GM23338 (cell line): Measurements from ENCODE around the gene TEX35. TPM values are rescaled to one million over a fixed set of nuclear protein-coding genes. Genes with fewer than 3 reads are reported as not detected.

Source experiments
- ATAC-seq: fragments of 200-7000 bp; cut with Tn5 transposase; 3 replicates; pipeline ENCODE4 v1.9.1; 2020
- DNase-seq: peaks from one replicate; pipeline ENCODE4 v3.0.0-alpha.2; 2015; ENCODE audit warnings: low spot score
- H2AFZ ChIP-seq: fragments of 200-600 bp; sonication (generic); 2 replicates; pipeline ENCODE4 v1.8.0; 2016; ENCODE audit warnings: antibody characterized with exemption, mild to moderate bottlenecking, moderate library complexity
- H3F3A ChIP-seq: fragments of 200-600 bp; sonication (generic); replicated peaks from 2 replicates; pipeline ENCODE4 v1.8.0; 2017; ENCODE audit warnings: antibody characterized with exemption, mixed run types, low read depth
- H3K27ac ChIP-seq: fragments of 200-600 bp; sonication (generic); 2 replicates; pipeline ENCODE4 v1.6.1; 2016; ENCODE audit warnings: low read depth
- H3K27me3 ChIP-seq: fragments of 200-600 bp; sonication (generic); 2 replicates; pipeline ENCODE4 v1.8.0; 2016; ENCODE audit warnings: mild to moderate bottlenecking, mixed run types, moderate library complexity; ENCODE audit not compliant: insufficient read depth
- H3K36me3 ChIP-seq: fragments of 200-600 bp; sonication (generic); 2 replicates; pipeline ENCODE4 v1.8.0; 2016; ENCODE audit warnings: mild to moderate bottlenecking; ENCODE audit not compliant: insufficient read depth
- H3K4me1 ChIP-seq: fragments of 200-600 bp; sonication (generic); 2 replicates; pipeline ENCODE4 v1.8.0; 2016; ENCODE audit warnings: mild to moderate bottlenecking, moderate library complexity; ENCODE audit not compliant: insufficient read depth
- H3K4me2 ChIP-seq: fragments of 200-600 bp; sonication (generic); 2 replicates; pipeline ENCODE4 v1.7.1; 2017; ENCODE audit warnings: mixed run types
- H3K4me3 ChIP-seq: fragments of 200-600 bp; sonication (generic); 2 replicates; pipeline ENCODE4 v1.6.1; 2016; ENCODE audit warnings: mixed run types
- H3K79me2 ChIP-seq: fragments of 200-600 bp; sonication (generic); replicated peaks from 2 replicates; pipeline ENCODE4 v1.8.0; 2017; ENCODE audit warnings: mild to moderate bottlenecking; ENCODE audit not compliant: insufficient read depth
- H3K9me2 ChIP-seq: fragments of 200-600 bp; sonication (generic); 2 replicates; pipeline ENCODE4 v1.8.0; 2017; ENCODE audit not compliant: insufficient read depth
- H4K20me1 ChIP-seq: fragments of 200-600 bp; sonication (generic); replicated peaks from 2 replicates; pipeline ENCODE4 v1.8.0; 2017; ENCODE audit warnings: mild to moderate bottlenecking; ENCODE audit not compliant: insufficient read depth
- H3K27ac Mint-ChIP-seq: 2 replicates; pipeline ENCODE4 v1.8.0; 2020; ENCODE audit warnings: inconsistent platforms, mild to moderate bottlenecking, moderate library complexity, mixed read lengths
- H3K27me3 Mint-ChIP-seq: 3 replicates; pipeline ENCODE4 v1.8.0; 2022; ENCODE audit warnings: low read depth, mild to moderate bottlenecking, moderate library complexity, mixed read lengths, inconsistent platforms; ENCODE audit not compliant: insufficient read depth, poor library complexity
- H3K36me3 Mint-ChIP-seq: 3 replicates; pipeline ENCODE4 v1.8.0; 2021; ENCODE audit warnings: low read depth, mild to moderate bottlenecking, inconsistent platforms, moderate library complexity, mixed read lengths
- H3K4me1 Mint-ChIP-seq: 3 replicates; pipeline ENCODE4 v1.8.0; 2020; ENCODE audit warnings: mild to moderate bottlenecking, inconsistent platforms, mixed read lengths
- H3K4me3 Mint-ChIP-seq: 3 replicates; pipeline ENCODE4 v1.8.0; 2021; ENCODE audit warnings: moderate library complexity, mild to moderate bottlenecking, inconsistent platforms, mixed read lengths
- H3K9me3 Mint-ChIP-seq: 3 replicates; pipeline ENCODE4 v1.8.0; 2020; ENCODE audit warnings: moderate library complexity, mild to moderate bottlenecking, inconsistent platforms, mixed read lengths
- CREB1 ChIP-seq: fragments of 250-450 bp; sonication (Bioruptor Pico); IDR thresholded peaks from 2 replicates; pipeline ENCODE4 v1.5.0; 2020; ENCODE audit warnings: low read depth, mild to moderate bottlenecking, moderate library complexity
- CTCF ChIP-seq, 2 experiments: fragments of 200-600 bp in 1 of 2; sonication (generic) in 1 of 2; conservative IDR thresholded peaks; 2 replicates each; pipeline versions ENCODE4 v1.5.1 to v1.6.1; 2016 to 2017; ENCODE audit warnings: antibody characterized with exemption in 2 of 2, low read depth in 2 of 2, mild to moderate bottlenecking in 2 of 2, moderate library complexity in 1 of 2
- ETS1 ChIP-seq: IDR thresholded peaks from 2 replicates; pipeline ENCODE4 v1.6.1; 2016; ENCODE audit warnings: antibody characterized with exemption
- EZH2 ChIP-seq: fragments of 200-600 bp; sonication (generic); IDR thresholded peaks from one replicate; pipeline ENCODE4 v1.8.0; 2017; ENCODE audit warnings: antibody characterized with exemption, mild to moderate bottlenecking, low read depth; ENCODE audit not compliant: unreplicated experiment
- EZH2phosphoT487 ChIP-seq: fragments of 200-600 bp; sonication (generic); IDR thresholded peaks from one replicate; pipeline ENCODE4 v1.8.1; 2018; ENCODE audit warnings: antibody characterized with exemption; ENCODE audit not compliant: unreplicated experiment
- JUNB ChIP-seq: IDR thresholded peaks from one replicate; pipeline ENCODE4 v1.6.1; 2016; ENCODE audit warnings: antibody characterized with exemption; ENCODE audit not compliant: unreplicated experiment
- NANOG ChIP-seq: IDR thresholded peaks from 2 replicates; pipeline ENCODE4 v1.6.1; 2016; ENCODE audit warnings: antibody characterized with exemption, borderline replicate concordance
- POLR2AphosphoS5 ChIP-seq: IDR thresholded peaks from 2 replicates; pipeline ENCODE4 v1.6.1; 2016; ENCODE audit warnings: antibody characterized with exemption, low read depth
- REST ChIP-seq: IDR thresholded peaks from one replicate; pipeline ENCODE4 v1.6.1; 2018; ENCODE audit warnings: antibody characterized with exemption; ENCODE audit not compliant: unreplicated experiment
- STAT1 ChIP-seq: IDR thresholded peaks from one replicate; pipeline ENCODE4 v1.6.1; 2016; ENCODE audit warnings: antibody characterized with exemption; ENCODE audit not compliant: unreplicated experiment
- ZNF114 ChIP-seq: fragments of 250-450 bp; sonication (Bioruptor Pico); IDR thresholded peaks from 2 replicates; pipeline ENCODE4 v1.5.0; 2020; ENCODE audit warnings: mild to moderate bottlenecking, moderate library complexity
- ZNF331 ChIP-seq: fragments of 250-450 bp; sonication (Bioruptor Pico); IDR thresholded peaks from 2 replicates; pipeline ENCODE4 v1.5.0; 2020; ENCODE audit warnings: low read depth, mild to moderate bottlenecking, moderate library complexity
- ZNF462 ChIP-seq: fragments of 250-450 bp; sonication (Bioruptor Pico); IDR thresholded peaks from 2 replicates; pipeline ENCODE4 v1.5.0; 2020; ENCODE audit warnings: mild to moderate bottlenecking, moderate library complexity
- polyA plus RNA-seq: library from polyadenylated mRNA; unstranded; fragments of >200 nt; fragmentation: Nextera tagmentation; extraction: Ambion mirVana; gene quantifications from 2 replicates; pipeline ENCODE4 v1.2.1, GENCODE V29; 2016
- total RNA-seq: library from RNA; depleted of rRNA; stranded (reverse); fragments of >200 nt; shearing (Covaris generic); gene quantifications from 2 replicates; pipeline ENCODE4 v1.2.3, GENCODE V29; 2014

The TEX35 gene
- total and polyA plus RNA-seq, 2 experiments from 2014 or later = not detected

- Histone ChIP-seq H3K27ac (no peak overlapping the region), H4K20me1 (no peaks in the 10 kb centered on the region), H3K4me3 (no peak overlapping the region), H3K4me1 (no peaks in the 10 kb centered on the region), H3K9me2 (no peaks in the 10 kb centered on the region), H3F3A (no peaks in the 10 kb centered on the region), H3K79me2 (no peaks in the 10 kb centered on the region), H2AFZ (no peak overlapping the region), H3K4me2 (no peak overlapping the region), H3K27me3 (no peaks in the 10 kb centered on the region), H3K36me3 (no peaks in the 10 kb centered on the region)
- Mint-ChIP-seq H3K9me3 (peaks cover 2% of the 10 kb centered on the region; the same call in 2 of the 3 replicates), H3K27ac (no peak overlapping the region; the same call in 1 of the 2 replicates), H3K36me3 (peaks cover 11% of the 10 kb centered on the region; the same call in 2 of the 3 replicates), H3K4me1 (peaks cover 10% of the 10 kb centered on the region; the same call in 2 of the 3 replicates), H3K4me3 (no peak overlapping the region), H3K27me3 (peaks cover 5% of the 10 kb centered on the region)
- TF ChIP-seq ETS1 (no peak), NANOG (no peak), ZNF462 (CRISPR knock-in tag) (no peak), CREB1 (CRISPR knock-in tag) (no peak), STAT1 (no peak), REST (no peak), ZNF331 (CRISPR knock-in tag) (no peak), ZNF114 (CRISPR knock-in tag) (no peak), EZH2phosphoT487 (no peak), CTCF (conservative IDR thresholded peaks at IDR 0.05; ENCODE audit: low read depth in 2 of 2) (no peak), JUNB (no peak), EZH2 (no peak), POLR2AphosphoS5 (no peak)
- ATAC-seq (no peak), DNase-seq (no peak)
Measured at GRCh38 chr1:178563099-178563820, 50.4 kb downstream of the TEX35 start.
